NCI-H2107 treated with DMSO at 0.1 percent for 48 hours (cell line): Measurements from ENCODE around the gene MRPL49.

Source experiments
- DNase-seq: peaks from one replicate; lab custom pipeline; 2025; ENCODE audit not compliant: unreplicated experiment; lab: John Stamatoyannopoulos, UW

Gene MRPL49

DNA sequence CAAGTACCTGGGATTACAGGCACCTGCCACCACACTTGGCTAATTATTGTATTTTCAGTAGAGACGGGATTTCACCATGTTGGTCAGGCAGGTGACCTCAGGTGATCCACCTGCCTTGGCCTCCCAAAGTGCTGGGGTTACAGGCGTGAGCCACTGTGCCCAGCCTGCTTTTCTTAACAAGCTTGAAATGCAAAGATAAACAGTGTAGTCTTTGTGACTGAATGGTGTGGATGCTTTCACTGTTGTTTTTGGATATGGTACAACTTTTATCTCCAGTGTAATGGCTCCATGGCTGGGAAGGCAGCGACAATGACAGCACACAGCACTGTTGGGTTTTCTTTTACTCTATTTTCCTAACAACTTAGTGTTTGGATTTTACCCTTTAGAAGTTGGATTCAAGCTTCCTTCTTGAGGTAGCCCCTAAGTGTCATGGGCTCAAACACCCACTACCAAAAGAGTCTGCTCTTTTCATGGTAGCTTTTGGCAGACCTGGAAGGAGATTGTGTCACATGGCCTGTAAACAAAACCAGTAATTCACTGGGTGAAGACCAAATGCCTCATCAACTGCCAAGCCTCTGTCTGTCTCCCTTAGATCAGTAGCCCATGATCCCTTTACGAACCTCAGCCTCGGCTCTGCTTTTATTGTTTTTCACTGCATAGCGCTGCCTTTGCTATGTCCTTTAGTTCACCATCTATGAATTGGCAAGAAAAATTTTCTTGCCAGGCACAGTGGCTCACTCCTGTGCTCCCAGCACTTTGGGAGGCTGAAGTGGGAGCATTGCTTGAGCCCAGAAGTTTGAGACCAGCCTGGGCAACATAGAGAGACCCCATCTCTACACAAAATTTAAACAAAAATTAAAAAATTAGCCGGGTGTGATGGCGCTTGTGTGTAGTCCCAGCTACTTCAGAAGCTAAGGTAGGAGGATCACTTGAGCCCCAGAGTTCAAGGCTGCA is 19.7 kb upstream of the MRPL49 start:
- no peak for DNase-seq

GRCh38 chr11:65103476-65103875 is 18.6 kb upstream of the MRPL49 start:
- DNase-seq = no peak

- no peak for DNase-seq
These were observed 17.5 kb upstream of the MRPL49 start for GRCh38 chr11:65104628-65105027.

DNA sequence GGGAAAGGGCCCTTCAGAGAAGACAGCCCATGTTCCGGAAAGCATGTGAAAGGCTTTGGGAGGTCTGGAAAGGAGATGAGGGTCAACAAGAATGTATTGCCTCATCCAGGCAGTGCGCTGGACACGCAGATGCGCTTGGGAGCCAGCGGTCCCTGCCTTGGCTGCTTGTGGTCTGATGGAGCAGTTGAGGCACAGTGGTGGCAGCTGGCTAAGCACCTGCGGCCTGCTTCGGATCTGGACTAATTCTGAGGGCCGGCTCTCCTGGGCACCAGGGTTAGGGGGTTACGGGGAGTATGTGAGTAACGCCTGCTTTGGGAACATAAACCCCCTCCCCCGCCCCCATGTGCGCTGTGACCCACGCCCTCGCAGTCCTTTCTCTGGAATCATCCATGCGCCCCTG is 15.0 kb upstream of the MRPL49 start:
- no peak for DNase-seq

GRCh38 chr11:65107751-65108468 is 14.2 kb upstream of the MRPL49 start:
- no peak for DNase-seq

- DNase-seq = no peak
These were observed 13.5 kb upstream of the MRPL49 start for GRCh38 chr11:65108469-65109123.

DNA sequence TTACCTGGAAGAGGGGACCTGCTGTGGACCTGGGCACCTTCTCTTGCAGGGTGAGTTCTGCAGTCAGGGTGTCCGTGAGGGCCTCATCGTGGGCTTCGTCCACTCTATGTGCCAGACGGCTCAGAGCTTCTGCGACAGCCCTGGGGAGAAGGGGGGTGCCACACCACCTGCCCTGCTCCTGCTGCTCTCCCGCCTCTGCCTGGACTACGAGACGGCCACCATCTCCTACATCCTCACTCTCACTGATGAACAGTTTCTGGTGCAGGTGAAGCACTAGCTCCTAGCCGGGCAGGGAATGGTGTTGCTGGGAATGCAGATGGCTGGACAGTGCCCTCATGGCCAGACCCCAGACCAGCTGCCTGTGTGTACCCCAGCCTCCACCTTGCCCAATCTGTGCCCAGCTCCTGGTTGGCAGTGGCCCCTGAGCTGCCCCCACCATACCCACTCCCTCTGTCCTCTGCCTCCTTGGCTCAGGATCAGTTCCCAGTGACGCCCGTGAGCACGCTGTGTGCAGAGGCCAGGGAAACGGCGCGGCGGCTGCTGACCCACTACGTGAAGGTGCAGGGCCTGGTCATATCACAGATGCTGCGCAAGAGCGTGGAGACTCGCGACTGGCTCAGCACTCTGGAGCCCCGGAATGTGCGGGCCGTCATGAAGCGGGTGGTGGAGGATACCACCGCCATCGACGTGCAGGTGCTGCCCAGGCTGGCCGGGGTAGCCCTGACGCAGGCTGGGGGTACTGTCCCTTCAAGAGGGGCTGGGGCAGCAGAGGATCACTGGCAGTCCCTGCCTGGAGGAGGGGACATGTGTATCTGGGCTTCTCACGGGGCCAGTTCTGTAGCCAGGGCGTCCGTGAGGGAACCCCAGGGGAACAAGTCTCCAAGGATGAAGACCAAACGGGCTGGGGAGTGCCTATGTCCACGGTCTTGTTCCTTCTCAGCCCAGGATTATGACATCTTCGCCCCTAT is 12.6 kb upstream of the MRPL49 start:
- no peak for DNase-seq

- DNase-seq = peak; percentile 67
These were observed 11.7 kb upstream of the MRPL49 start for GRCh38 chr11:65110354-65110861.

DNA sequence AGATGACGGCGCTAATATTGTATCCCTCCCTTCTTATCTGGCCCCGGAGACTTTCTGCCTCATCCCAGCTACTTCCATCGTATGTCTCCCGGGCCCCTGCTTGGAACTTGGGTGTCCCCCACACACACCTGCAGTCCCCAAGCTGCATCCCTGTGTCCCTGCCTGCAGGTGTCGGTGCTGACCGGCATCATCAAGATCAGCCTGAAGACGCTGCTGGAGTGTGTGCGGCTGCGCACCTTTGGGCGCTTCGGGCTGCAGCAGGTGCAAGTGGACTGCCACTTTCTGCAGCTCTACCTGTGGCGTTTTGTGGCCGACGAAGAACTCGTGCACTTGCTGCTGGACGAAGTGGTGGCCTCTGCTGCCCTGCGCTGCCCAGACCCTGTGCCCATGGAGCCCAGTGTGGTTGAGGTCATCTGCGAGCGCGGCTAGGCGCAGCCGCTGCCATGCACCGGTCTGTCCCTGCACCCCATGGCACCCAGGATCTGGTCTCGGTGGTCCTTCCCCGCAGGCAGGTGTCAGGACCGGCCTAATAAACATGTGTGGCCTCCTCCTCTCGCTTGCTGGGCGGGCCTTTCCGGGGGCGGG is 10.9 kb upstream of the MRPL49 start:
- no peak for DNase-seq

- peak; percentile 80 for DNase-seq
These were observed 10.2 kb upstream of the MRPL49 start, which contains the start of gene TM7SF2 for GRCh38 chr11:65111744-65112545. Gene TM7SF2 (plus strand): TSS chr11:65111872. CDS start chr11:65112016, 144 bp downstream.

GRCh38 chr11:65112546-65113360 is 9.4 kb upstream of the MRPL49 start:
- no peak for DNase-seq

- DNase-seq = no peak
These were observed 8.8 kb upstream of the MRPL49 start for GRCh38 chr11:65113361-65113756.

DNA sequence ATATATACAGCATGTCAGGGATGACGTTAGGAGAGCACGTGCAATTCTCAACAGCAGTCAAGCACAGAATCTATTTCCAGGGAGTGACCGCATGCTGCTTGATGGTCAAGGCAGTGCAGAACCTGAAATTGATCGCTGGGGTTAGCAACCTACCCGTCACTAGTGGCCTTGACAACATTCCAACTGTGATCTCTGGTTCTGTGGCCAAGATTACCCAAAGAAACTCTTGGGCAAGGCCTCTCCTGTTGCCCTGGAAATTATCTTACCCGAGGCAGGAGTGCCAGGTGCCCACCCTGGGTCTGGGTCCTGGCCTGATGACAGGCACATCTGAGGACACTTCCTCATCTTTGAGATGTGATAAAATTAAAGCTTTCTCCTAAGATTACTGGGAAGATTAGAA is 8.3 kb upstream of the MRPL49 start:
- no peak for DNase-seq

GRCh38 chr11:65114538-65115171 is 7.5 kb upstream of the MRPL49 start:
- no peak for DNase-seq

- no peak for DNase-seq
These were observed 6.6 kb upstream of the MRPL49 start for GRCh38 chr11:65115361-65116082.

DNA sequence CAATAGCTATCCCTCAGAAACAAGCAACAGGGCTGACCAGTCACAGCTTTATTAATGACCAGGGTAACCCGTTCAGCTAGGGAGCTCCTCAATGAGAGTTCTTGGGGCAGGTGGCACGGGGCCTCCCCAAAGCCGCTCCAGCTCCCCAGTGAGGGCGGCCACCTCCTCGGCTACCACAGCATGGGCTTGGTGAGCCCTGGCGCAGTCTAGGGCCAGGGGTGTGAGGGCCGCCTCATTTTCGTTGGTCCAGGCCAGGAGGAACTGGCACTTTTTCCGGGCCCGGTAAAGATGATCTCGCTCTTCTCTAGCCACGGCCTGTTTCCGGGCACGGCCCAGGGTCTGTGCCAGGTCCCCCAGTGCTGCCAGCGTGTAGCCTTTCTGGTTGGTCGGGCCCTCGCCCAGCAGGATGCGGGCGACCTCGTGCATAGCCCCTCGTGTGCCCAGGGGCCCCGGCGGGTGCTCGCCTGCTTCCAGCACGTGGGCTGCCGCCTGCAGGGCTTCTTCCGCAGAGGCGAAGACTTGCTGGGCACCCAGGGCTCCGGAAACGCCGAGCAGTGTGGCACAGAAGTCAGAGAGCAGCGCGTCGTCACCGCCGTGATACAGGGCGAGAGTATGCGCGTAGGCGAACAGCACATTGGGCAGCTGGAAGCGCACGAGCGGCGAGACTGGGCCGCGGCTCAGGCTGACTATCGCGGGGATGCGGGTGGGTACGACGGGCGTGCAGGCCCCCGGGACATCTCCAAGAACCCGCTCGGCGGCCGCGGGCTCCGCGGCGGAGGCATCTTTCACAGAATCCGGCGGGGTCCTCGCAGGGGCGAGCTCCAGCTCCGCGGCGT is 5.5 kb upstream of the MRPL49 start:
- no peak for DNase-seq
